A549 (cell line): ENCODE results near the gene MRPS15. TPM values are rescaled to one million over a fixed set of nuclear protein-coding genes. Genes with fewer than 3 reads are reported as not detected.

Source experiments
- ATOH8 ChIP-seq: fragments of 250-450 bp; sonication (Bioruptor Pico); IDR thresholded peaks from 2 replicates; pipeline ENCODE4 v1.5.0; 2020; ENCODE audit warnings: low read depth, mild to moderate bottlenecking, moderate library complexity
- BHLHE40 ChIP-seq: IDR thresholded peaks from 2 replicates; pipeline ENCODE4 v1.6.1; 2012; ENCODE audit warnings: low read depth, low read length, inconsistent platforms
- CBX2 ChIP-seq: fragments of 200-600 bp; sonication (generic); IDR thresholded peaks from 2 replicates; pipeline ENCODE4 v1.6.1; 2016; ENCODE audit warnings: low read depth, mild to moderate bottlenecking, borderline replicate concordance
- CHD2 ChIP-seq: fragments of 150-350 bp; IDR thresholded peaks from 2 replicates; pipeline ENCODE4 v1.6.1; 2014; ENCODE audit warnings: low read length; ENCODE audit not compliant: partially characterized antibody
- CTCF ChIP-seq: fragments of >200 bp; sonication (Bioruptor Twin); formaldehyde crosslinking; IDR thresholded peaks from 3 replicates; pipeline ENCODE4 v1.5.1; 2016
- E2F6 ChIP-seq: IDR thresholded peaks from 2 replicates; pipeline ENCODE4 v1.6.1; 2012; ENCODE audit warnings: low read depth, borderline replicate concordance
- EHMT2 ChIP-seq: fragments of 200-600 bp; sonication (generic); IDR thresholded peaks from 2 replicates; pipeline ENCODE4 v1.6.1; 2016; ENCODE audit warnings: antibody characterized with exemption, low read depth, mild to moderate bottlenecking, moderate library complexity
- ESRRA ChIP-seq: fragments of 150-350 bp; IDR thresholded peaks from 2 replicates; pipeline ENCODE4 v1.6.1; 2014; ENCODE audit warnings: mild to moderate bottlenecking, low read length, borderline replicate concordance
- FOSB ChIP-seq: fragments of 250-450 bp; sonication (Bioruptor Pico); IDR thresholded peaks from 2 replicates; pipeline ENCODE4 v1.5.0; 2020; ENCODE audit warnings: mild to moderate bottlenecking, moderate library complexity
- HEYL ChIP-seq: fragments of 250-450 bp; sonication (Bioruptor Pico); IDR thresholded peaks from 2 replicates; pipeline ENCODE4 v1.8.0; 2021; ENCODE audit warnings: mild to moderate bottlenecking, moderate library complexity
- JUNB ChIP-seq: fragments of >200 bp; sonication (Bioruptor Twin); formaldehyde crosslinking; IDR thresholded peaks from 2 replicates; pipeline ENCODE4 v1.6.1; 2016
- KDM1A ChIP-seq: fragments of 200-600 bp; sonication (generic); IDR thresholded peaks from 2 replicates; pipeline ENCODE4 v1.6.1; 2016; ENCODE audit warnings: low read depth, mild to moderate bottlenecking
- KDM5A ChIP-seq: fragments of 200-600 bp; sonication (generic); IDR thresholded peaks from 2 replicates; pipeline ENCODE4 v1.6.1; 2016; ENCODE audit warnings: antibody characterized with exemption, mild to moderate bottlenecking
- MAFK ChIP-seq: fragments of 450-650 bp; IDR thresholded peaks from 2 replicates; pipeline ENCODE4 v1.6.1; 2014; ENCODE audit not compliant: partially characterized antibody
- MAX ChIP-seq: IDR thresholded peaks from 2 replicates; pipeline ENCODE4 v1.6.1; 2012
- MAZ ChIP-seq: fragments of 150-350 bp; IDR thresholded peaks from 2 replicates; pipeline ENCODE4 v1.6.1; 2014; ENCODE audit warnings: antibody characterized with exemption, low read depth, low read length, borderline replicate concordance
- MYC ChIP-seq: IDR thresholded peaks from 2 replicates; pipeline ENCODE4 v1.6.1; 2012; ENCODE audit warnings: mild to moderate bottlenecking, inconsistent platforms, low read length, improper control_type of control experiment, borderline replicate concordance
- PBX3 ChIP-seq: IDR thresholded peaks from 2 replicates; pipeline ENCODE4 v1.6.1; 2012
- POLR2AphosphoS2 ChIP-seq: conservative IDR thresholded peaks from 2 replicates; pipeline ENCODE4 v1.6.1; 2012; ENCODE audit warnings: low read length, improper control_type of control experiment, inconsistent platforms
- RAD21 ChIP-seq, 2 experiments: fragments of >200 bp in 1 of 2; sonication (Bioruptor Twin) in 1 of 2; formaldehyde crosslinking in 1 of 2; IDR thresholded peaks in 1 of 2; conservative IDR thresholded peaks in 1 of 2; 2 replicates in 1 of 2; 3 replicates in 1 of 2; pipeline ENCODE4 v1.6.1; 2012 to 2018; ENCODE audit warnings: inconsistent platforms in 1 of 2
- RCOR1 ChIP-seq: fragments of 150-350 bp; IDR thresholded peaks from 2 replicates; pipeline ENCODE4 v1.6.1; 2014; ENCODE audit warnings: antibody characterized with exemption, low read length, low read depth
- TFCP2L1 ChIP-seq: fragments of 250-450 bp; sonication (Bioruptor Pico); IDR thresholded peaks from 2 replicates; pipeline ENCODE4 v1.5.0; 2021; ENCODE audit warnings: mild to moderate bottlenecking
- TP53 ChIP-seq: fragments of 250-450 bp; sonication (Bioruptor Pico); IDR thresholded peaks from 2 replicates; pipeline ENCODE4 v1.5.0; 2021; ENCODE audit warnings: mild to moderate bottlenecking, moderate library complexity
- USF2 ChIP-seq: fragments of 450-650 bp; IDR thresholded peaks from 2 replicates; pipeline ENCODE4 v1.6.1; 2014; ENCODE audit warnings: antibody characterized with exemption
- ZNF302 ChIP-seq: fragments of 250-450 bp; sonication (Bioruptor Pico); IDR thresholded peaks from 2 replicates; pipeline ENCODE4 v1.9.0; 2021; ENCODE audit warnings: inconsistent platforms, mild to moderate bottlenecking, moderate library complexity
- ZSCAN20 ChIP-seq: fragments of 250-450 bp; sonication (Bioruptor Pico); IDR thresholded peaks from 2 replicates; pipeline ENCODE4 v1.8.0; 2022; ENCODE audit warnings: mild to moderate bottlenecking, moderate library complexity
- polyA plus RNA-seq, 4 experiments: library from polyadenylated mRNA; depleted of rRNA in 3 of 4; stranded (reverse); fragments of >200 nt; fragmentation: RNase III in 1 of 4; extraction: RNeasy Plus Mini Kit Qiagen cat#74134 plus additional on column Dnase treatment in 1 of 4; gene quantifications; 2 replicates in 3 of 4; 3 replicates in 1 of 4; pipeline ENCODE4 v1.2.3, GENCODE V29; 2011 to 2017

MRPS15 gene
- polyA plus RNA-seq, 2 of the 4 experiments (the other 2 are of a cell fraction) = 74.7 to 79.7 TPM

- TF ChIP-seq CTCF (no peak), RCOR1 (no peak), KDM5A (peak; percentile 99), MAZ (no peak), EHMT2 (no peak), RAD21 (conservative IDR thresholded peaks at IDR 0.05 in 1 of 2, IDR thresholded peaks at IDR 0.05 in 1 of 2) (no peak), MYC (peak; percentile 60), TP53 (CRISPR knock-in tag) (no peak), TFCP2L1 (CRISPR knock-in tag) (no peak), JUNB (no peak), FOSB (CRISPR knock-in tag) (no peak), MAX (peak; percentile 88), CHD2 (no peak), HEYL (CRISPR knock-in tag) (no peak), BHLHE40 (peak; percentile 86), POLR2AphosphoS2 (no peak), ZSCAN20 (CRISPR knock-in tag) (no peak), ZNF302 (no peak), MAFK (no peak), CBX2 (no peak), USF2 (peak; percentile 61; the same call in 1 of the 2 replicates), ATOH8 (CRISPR knock-in tag) (no peak), E2F6 (peak; percentile 59), PBX3 (no peak), KDM1A (no peak), ESRRA (no peak)
Measured at GRCh38 chr1:36463803-36464604, at the start of gene MRPS15 (continued).
